Measurements from ENCODE around the gene CCL26.

GRCh38 chr7:75817116-75817515, 45.1 kb upstream of the CCL26 start:
- TF ChIP-seq CTCF (conservative IDR thresholded peaks at IDR 0.05; ENCODE audit: low read depth, low read length) (no peak), EZH2phosphoT487 (IDR thresholded peaks at IDR 0.05; ENCODE audit: borderline replicate concordance, low read length) (no peak)
